Measurements from ENCODE around the gene ZBTB7C.

Gene ZBTB7C

DNA sequence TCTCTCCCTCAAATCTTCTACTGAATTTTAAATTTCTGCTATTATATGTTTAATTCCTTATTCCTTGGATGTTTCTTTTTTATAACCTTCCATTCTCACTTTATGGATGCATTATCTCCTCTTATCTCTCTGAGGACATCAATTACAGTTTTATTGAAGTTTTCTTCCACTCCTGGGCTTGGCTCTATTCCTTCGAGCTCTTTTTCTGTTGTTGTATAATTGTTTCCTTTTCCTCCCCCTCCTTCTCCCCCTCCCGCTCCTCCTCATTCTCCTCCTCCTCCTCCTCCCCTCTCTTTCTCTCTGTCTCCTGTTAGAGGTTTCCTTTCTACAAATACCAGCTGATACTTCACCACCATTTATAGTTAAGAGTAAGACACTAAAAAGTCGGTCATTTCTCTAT, 209.8 kb downstream of the ZBTB7C start:
- DNase-seq: no peak

DNA sequence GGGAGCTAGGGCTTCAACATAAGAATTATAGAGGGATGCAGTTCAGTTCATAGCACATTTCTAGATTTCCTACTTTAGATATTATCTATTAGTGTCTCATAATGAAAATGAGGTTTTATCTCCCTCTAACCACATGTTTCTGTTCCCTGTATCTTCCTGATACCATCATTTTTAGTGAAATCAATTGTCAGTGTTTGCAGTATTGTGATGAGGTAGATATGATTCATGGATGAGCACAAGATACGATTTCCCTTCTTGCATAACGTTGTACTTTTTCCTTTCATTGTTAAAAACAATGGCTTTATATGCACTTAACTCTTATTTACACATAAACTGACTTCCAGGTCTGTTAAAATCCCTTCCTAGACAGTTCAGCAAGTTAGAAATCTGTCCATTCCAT, 211.4 kb downstream of the ZBTB7C start:
- no peak for DNase-seq

DNA sequence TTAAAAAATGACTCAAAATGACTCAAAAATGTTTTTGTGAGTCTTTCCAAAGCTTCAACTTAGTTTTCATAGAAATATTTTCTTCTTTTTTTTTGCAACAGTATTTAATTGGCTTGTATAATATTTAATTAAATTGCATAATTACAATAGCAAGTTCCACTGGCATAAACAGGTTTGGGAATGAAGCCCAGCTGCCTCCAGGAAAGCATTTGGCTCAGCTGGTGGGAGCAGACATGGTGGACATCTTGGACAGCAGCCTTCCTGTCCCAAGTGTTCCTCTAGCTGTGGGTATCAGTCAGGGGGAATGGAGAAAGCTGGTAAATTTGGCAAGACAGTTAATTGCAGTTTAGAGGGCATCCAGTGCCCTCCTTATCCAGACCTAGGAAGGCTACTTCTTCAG, 213.4 kb downstream of the ZBTB7C start:
- peak in 7 of 58 donors; percentile 11 to 42 (median 31) for DNase-seq

DNA sequence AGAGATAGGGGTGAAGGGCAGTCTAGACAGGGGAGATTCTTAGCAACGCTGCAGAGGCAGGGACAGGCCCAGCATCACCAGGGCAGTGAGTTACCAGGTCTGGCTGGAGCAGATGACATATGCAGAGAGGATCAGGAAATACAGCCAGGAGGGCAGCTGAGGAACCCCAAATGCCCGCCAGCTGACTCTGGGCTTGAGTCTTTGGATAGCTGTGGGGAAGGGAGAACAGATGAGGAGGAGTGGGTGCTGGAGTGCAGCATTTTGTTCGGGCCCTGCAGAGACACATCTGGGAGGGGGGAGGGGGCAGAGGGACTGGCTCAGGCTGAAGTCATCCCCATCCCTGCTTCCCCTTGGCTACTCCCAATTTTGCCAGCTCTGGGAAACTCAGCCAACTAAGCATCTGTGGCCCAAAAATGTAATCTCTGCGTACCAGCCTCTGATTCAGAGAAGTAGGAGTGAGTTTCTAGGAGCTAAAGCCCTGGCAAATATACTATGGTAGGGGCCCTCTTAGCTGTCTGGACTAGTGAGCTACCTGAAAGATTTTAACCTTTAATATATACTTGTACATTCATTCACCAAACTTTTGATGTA, 214.5 kb downstream of the ZBTB7C start:
- peak in 7 of 58 donors; percentile 8 to 48 (median 21) for DNase-seq

DNA sequence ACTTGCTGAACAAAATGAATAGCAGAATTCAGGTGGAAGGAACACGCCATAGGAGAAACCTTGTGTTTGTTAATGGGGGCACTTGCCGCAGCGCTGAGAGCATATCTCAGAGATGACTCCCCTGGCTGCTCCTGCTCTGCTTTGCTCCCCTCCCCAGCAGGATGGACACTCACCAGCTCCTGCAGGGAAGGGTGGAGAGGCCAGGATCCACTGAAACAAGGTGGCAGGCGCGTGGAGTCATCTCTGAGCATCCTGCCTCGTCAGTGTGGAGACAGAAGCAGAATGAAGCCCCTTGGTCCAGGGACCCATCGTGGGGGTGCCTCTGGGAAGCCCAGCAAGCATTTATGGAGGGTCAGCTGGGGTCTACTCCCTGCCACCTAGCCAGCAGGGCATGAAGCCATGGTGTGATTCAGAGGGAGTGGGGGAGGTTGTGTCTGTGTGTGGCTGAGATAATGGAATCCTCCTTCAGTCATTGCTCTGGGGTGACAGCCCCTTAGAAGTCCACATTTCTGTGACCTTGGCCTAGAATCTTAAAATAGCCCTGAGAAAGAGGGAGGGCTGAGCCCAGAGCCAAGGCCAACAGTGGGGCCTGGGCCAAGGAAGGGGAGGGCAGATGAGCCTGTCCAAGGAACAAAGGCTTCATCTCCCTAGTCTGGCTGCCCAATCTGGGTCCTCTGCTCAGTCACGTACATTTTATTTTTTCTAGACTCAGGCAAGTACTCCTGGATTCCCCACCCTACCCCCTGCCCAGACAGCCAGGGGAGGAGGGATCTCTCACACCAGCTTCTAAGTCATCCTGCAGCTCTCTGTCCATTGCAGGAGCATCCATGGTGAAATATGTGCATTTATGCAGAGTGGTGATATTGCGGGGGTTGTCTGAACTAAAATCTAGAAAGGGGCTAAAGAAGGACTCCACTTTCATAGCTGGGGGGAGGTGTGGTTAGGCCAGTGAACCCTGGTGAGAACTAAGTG, 215.4 kb downstream of the ZBTB7C start:
- no peak for DNase-seq

DNA sequence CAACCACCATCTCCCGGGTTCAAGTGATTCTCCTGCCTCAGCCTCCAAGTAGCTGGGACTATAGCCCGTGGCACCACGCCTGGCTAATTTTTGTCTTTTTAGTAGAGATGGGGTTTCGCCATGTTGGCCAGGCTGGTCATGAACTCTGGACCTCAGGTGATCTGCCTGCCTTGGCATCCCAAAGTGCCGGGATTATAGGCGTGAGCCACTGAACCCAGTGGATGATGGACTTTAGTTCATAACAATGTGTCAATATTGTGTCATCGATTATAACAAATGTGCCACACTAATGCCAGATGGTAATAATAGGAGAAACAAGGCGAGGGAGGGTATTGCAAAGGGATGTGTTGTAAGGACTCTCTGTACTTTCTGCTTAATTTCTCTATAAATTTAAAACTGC, 216.6 kb downstream of the ZBTB7C start:
- no peak for DNase-seq

DNA sequence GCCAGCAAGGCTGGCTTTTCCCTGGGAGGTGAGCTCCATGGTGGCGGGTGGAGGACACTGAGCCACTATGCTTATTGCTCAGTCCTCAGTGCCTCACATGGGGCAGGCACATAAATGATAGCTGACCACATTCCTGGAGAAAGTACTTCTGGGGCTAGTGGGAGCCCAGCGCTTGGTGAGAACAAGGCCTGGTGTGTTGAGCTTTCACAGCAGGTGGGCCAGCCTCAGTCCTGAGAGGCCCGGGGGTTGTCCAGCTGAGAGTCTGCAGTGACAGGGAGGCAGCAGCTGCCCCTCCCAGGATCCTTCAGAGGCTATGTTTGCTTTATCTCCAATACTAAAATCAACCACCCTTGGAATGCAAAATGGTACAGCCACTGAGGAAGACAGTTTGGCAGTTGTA, 217.7 kb downstream of the ZBTB7C start:
- DNase-seq: no peak

DNA sequence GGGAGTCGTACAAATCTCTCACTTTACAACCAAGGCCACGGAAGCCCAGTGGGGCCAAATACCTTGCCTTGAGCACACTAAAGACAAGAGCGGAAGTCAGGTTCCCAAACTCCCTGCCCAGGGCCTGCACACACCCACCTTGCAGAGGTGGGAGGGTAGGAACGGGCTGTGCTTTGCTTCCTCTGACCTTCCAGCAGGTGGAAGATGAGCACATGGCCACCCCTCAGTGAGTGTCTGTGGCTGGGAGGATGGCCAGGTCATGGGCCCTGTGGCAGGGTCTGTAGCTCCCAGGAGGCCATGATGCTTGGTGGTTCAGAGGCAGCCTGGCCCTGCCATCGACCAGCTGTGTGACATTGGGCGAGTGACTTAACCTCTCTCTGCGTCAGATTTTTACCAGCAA, 218.2 kb downstream of the ZBTB7C start:
- DNase-seq: no peak

DNA sequence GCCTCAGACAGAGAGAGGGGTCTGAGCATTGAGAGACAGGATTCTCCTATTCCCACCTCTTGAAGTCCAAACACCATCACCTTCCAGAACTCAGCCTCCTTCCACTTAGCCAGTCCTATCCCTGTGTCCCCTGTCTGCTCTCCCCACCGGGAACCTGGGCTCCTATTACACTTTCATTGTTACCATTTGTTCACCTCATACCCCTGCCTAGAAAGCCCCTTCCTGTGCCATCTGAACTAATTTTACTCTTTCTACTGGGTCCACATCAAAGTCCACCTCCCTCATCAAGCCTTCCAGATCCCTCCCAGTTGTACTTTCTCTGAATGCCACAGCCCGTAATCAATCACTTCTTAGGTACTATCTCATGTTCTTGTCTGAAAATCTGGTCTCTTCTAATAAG, 220.6 kb downstream of the ZBTB7C start:
- no peak for DNase-seq

DNA sequence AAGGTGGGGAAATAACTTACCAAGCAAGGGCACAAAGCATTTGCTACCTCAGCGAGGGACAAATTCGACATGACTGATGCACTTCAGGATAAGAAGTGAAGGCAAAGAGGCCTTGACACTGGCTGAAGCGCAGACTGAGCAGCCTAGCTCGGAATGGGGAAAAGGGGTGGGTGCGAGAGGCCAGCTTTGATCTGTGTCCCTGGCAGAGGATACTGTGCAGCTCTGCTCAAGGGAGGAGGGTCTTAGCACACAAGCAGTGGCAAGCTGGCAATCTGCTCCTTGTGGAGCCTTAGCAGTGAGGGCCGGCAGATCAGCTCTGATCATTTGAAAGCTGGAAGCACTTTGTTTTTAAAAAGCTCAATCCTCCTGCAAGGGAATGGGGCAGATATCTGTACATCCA, 222.3 kb downstream of the ZBTB7C start:
- DNase-seq: no peak

DNA sequence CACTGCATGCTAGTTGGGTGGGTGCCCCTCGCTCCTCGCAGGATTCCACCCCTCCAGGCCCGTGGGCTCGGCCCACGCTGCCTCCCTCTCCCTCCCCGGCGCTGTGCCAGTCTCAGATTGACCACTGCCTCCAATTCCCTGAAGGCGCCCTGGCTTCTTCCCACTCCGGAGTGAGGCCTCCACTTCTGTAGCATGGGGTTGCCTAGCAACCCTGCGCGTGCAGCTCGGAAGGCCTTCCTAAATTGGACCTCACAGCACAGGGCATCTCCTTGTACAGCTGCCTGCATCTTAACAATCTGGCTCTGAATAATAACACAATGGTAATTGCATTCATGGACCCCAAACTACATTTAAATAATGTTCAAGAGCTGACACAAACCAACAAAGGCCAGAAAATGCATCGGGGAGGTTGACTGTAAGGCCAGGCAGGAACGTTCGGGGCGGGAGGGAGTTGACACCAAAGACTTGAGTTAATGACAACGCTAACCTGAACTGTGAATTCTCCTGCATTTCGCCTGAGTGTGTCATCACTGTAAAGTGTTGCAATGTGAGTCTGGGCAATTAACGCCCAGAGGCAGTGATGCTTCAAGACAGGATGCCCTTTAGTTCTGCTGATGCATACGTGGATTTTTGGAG, 222.9 kb downstream of the ZBTB7C start:
- peak in 32 of 58 donors; percentile 5 to 57 (median 22) for DNase-seq

DNA sequence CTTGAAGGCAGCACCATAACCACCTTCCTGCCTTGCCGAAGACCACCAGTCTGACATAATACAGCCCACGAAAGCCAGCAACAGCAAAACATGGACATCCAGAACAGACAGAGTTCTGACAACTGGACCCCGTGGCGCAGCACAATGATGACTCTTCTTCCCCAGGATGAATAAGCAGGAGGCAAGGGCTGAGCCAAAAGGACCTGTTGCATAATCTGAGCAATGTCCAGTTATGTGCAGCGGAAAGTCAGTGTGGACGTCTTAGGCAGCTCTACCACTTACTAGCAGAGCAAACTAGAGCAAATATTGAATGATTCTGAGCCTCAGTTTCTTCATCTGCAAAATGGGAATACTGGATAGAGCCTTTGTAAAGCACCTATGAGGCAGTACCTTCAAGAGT, 225.1 kb downstream of the ZBTB7C start:
- DNase-seq: no peak

DNA sequence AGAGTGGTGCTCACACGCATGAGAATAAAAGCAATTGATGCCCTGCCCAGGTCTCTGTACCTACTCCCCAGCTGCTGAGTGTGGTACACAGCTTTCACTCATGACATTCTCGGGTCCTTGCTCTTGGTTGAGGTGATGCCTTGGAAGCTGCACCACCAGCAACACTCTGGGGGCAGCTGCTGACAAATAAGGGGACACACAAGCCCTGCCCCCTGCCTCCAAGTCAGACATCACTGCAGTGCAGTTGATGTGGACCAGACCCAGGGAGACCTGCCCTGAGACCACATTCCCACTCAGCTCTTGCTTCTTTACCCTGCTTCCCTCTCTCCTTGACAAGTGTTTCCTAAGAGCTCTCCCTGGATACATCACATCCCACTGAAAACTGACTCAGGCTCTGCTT, 225.6 kb downstream of the ZBTB7C start:
- no peak for DNase-seq

DNA sequence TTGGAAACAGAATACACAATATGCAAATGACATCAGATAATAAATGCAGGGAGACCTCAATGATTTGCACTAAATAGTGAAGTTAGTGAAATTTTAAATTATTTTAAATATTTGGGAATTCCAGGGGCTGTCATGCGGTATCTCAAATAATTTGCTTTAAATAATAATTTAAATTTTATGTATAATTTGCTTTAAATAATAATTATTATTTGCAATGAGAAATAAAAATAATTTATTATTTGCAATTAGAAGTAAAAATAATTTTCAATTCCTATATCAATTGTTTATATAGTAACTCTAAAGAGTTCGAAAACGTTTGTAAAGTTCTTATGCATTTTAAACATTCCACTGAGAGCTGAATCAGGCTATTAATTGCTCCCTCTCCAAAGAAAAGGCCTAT, 226.4 kb downstream of the ZBTB7C start:
- DNase-seq: no peak

DNA sequence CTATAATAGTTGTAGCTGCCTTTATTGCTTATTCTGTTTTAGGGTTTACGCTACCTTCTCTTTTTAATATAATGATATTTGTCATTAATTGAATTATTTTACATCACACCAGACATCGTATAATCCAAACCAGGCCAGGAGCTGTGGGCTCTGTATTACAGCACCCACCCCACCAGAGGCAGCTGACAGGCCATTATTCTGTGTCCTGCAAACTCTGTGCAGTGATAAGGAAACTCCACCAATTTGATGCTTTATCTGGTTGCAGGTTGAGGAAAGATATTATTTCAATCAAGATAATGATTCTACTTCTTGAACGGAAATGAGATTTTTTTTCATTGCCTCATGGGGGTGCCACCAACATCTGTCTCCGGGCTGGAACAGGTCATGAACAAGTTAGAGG, 227.3 kb downstream of the ZBTB7C start:
- DNase-seq: no peak

DNA sequence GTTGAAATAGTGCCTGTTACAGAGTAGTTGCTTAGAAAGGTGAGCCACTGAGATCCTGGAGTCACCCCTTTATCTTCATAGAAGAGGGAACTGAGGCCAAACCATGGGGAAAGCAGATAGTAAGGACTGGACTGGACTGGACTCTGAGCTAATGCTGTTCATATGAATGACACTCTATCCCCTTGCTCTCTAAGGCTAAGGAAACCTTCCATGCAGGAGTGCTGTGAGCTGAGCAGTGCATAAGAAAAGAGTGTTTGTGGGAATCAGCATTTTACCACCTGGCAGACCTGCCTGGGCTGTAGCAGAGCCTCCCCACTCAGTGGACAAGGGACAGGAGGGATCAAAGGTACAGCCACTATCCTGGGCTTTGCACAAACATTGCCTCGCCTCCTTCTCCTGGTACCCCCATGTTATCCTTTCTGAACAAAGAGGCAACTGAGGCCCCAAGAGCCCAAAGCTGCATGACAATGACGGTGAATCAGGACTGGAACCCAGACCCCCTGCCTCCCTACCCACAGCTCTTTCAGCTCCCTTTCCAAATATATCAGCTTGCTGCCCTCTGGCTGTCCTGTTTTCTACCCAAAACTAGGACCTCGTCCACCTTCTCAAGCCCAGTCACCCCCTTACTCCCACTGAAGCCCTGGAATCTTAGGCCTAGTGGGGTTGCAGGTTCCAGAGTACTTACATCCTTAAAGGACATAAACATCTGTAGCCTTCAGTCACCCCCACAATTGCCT, 227.9 kb downstream of the ZBTB7C start:
- no peak for DNase-seq

DNA sequence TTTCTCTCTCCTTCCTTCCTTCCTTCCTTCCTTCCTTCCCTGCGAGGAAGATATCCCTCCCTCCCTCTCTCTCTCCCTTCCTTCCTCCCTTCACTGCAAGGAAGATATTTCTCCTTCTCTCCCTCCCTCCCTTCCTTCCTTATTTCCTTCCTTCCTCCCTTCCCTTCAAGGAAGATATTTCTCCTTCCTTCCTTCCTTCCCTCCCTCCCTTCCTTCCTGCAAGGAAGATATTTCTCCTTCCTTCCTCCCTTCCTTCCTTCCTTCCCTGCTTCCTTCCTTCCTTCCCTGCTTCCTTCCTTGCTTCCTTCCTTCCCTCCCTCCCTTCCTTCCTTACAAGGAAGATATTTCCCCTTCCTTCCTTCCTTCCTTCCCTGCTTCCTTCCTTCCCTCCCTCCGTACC, 229.5 kb downstream of the ZBTB7C start:
- no peak for DNase-seq

DNA sequence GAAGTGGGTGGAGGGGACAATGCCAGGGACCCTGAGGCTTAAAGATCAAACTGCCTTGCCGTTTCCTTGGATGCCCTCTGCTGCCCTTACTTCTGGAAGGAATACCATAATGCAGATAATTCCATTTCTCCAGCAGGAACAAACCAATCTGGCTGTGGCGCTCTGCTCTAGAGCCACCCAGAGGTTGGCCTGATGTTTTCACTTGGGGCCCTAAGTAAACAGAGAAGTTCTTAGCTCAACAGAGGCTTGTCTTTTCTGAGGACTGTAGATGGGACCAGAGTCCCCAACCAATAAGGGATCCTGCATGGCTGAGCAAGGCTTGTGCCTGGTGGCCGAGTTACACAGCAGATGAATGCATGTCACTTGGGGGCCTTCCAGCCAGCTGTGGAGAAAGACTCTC, 230.2 kb downstream of the ZBTB7C start:
- DNase-seq: no peak

DNA sequence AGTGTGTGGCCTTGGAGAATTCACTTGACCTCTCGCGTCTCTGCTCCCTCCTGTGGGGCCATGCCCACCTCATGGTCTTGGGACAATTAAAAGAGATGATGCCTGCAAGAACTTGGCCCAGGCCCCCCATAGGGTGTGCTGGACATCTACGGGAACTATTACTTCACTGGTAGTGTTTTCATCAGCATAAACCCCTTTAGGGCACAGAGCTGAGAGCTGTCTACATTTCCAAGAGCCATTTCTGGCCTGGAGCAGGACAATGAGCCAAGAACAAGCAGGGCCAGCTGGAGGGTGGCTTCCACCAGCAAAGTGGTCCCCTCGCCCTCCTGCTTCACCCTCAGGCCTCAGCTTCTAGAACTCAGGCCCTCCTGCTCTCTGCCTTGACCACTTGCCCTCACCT, 232.3 kb downstream of the ZBTB7C start:
- DNase-seq: no peak

DNA sequence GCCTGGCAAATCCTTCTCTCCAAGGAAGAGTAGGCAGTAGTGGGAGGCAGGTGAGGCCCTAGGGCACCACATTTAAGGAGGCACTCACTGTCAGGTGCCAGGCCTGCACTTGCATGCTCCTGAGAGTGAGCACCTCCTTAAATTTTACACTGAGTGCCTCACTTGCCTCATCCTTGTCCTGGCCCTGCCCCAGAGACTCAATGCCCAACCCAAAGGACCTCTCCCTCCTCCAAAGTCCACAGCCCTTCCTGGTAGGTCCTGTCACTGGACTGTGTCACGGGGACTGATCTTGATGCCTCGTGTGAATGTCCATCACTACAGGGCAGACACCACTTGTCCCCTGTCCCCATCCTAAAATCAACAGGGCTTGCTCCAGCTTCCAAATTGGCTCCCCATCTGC, 235.6 kb downstream of the ZBTB7C start:
- DNase-seq: no peak

DNA sequence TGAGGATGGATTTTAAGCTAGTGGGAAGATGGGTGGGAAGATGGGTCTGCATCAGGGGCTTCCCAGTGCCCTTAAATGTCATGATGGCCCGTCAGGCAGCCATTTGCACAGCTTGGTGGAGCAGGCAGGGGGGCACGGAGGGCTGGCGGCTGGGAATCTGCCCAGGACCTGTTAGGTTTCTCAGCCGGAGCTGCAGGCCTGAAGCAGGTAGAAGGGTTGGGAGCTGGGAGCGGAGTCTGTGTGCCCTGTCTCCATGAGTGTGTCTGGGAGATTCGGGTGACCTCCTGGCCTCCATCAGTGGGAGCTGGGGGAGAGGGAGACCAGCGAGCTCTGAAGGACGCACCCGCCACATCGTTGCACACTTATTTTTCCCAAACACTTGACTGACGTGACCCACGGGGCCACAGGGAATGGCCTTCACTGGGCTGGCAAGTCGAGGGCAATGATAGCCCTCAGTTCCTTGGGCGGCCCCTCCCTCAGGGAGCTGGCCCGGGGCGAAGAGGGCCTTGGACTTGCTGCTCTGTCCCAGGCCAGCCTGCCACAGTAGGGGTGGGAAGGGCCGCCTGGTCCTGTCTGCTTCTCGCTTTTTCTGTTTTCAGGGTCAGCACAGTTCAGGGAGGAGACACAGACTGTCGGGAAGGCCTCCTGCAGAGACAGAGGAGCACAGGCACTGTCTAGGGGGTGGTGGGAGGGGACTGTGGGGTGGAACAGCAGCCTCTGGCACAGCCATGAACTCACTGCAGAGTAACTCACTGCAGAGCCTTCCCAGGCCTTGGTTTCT, 236.8 kb downstream of the ZBTB7C start:
- no peak for DNase-seq

Data from anterior cingulate cortex (tissue), 58 donors.